ENCODE results near the gene CREB5. TPM values are rescaled to one million over a fixed set of nuclear protein-coding genes. Genes with fewer than 3 reads are reported as not detected.
A peak's percentile ranks its signal among the peaks of the same experiment; 100 is the strongest.

The CREB5 gene
- total RNA-seq, 6 donors from 2014 or later: 8.3 to 34.6 (median 15.3) TPM

DNA sequence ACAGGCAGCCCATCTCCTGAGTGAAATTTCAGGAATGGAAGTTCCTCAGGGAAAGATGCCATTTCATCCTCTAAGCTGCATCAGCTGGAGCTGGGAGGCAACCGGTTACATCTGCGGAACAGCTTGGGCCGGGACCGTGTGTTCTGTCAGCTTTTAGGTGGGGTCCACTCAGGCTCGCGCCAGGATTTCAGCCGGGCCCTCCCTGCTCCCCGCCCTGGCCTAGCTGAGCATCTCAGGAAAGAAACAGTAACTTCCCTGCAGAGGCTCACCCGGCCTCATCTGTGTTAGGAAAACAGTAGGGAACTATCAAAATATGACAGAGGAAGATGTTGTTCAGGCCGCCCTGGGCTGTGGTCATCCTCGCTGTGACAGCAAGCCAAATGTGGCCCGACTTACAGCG is 435.4 kb downstream of the CREB5 start:
- Histone ChIP-seq H3K36me3 (no peaks in the 10 kb centered on the region), H3K9me3 (no peaks in the 10 kb centered on the region), H3K4me3 (no peak overlapping the region), H3K27ac (no peak overlapping the region), H3K4me1 (no peaks in the 10 kb centered on the region), H3K27me3 (peaks cover 0 to 2% (median 0%) of the 10 kb centered on the region in 4 donors)
- TF ChIP-seq CTCF (IDR thresholded peaks at IDR 0.05) (no peak), EP300 (IDR thresholded peaks at IDR 0.05) (no peak), POLR2AphosphoS5 (IDR thresholded peaks at IDR 0.05) (no peak), POLR2A (IDR thresholded peaks at IDR 0.05) (no peak)
- WGBS, 2 donors: 93 to 94% methylated on average over 3 to 13 of the region's 13 CpGs
- DNase-seq (peak in 1 of 2 donors; percentile 43), ATAC-seq (ENCODE audit: low FRiP score in 2 of 2) (peak in 1 of 2 donors; percentile 96)

GRCh38 chr7:28848906-28849305 is 436.6 kb downstream of the CREB5 start:
- TF ChIP-seq EP300 (IDR thresholded peaks at IDR 0.05) (no peak), POLR2AphosphoS5 (IDR thresholded peaks at IDR 0.05) (no peak), POLR2A (IDR thresholded peaks at IDR 0.05) (no peak), CTCF (IDR thresholded peaks at IDR 0.05) (no peak)
- WGBS, 2 donors: 91 to 92% methylated on average over 15 of the region's 15 CpGs
- H3K9me3 ChIP-seq: no peaks in the 10 kb centered on the region
- peaks cover 0 to 6% (median 0%) of the 10 kb centered on the region in 4 donors for H3K27me3 ChIP-seq
- DNase-seq: no peak
- no peak overlapping the region for H3K27ac ChIP-seq
- ATAC-seq (ENCODE audit: low FRiP score in 2 of 2): no peak
- no peak overlapping the region for H3K4me3 ChIP-seq
- H3K4me1 ChIP-seq: peaks cover 4 to 6% (median 5%) of the 10 kb centered on the region in 4 donors
- H3K36me3 ChIP-seq: no peaks in the 10 kb centered on the region

- ATAC-seq (ENCODE audit: low FRiP score in 2 of 2) (no peak), DNase-seq (no peak)
- TF ChIP-seq CTCF (IDR thresholded peaks at IDR 0.05): no peak
- TF ChIP-seq POLR2AphosphoS5 (IDR thresholded peaks at IDR 0.05): no peak
- no peak for TF ChIP-seq POLR2A (IDR thresholded peaks at IDR 0.05)
- TF ChIP-seq EP300 (IDR thresholded peaks at IDR 0.05): no peak
- Histone ChIP-seq H3K9me3 (no peaks in the 10 kb centered on the region), H3K4me3 (no peak overlapping the region), H3K27ac (no peak overlapping the region), H3K36me3 (no peaks in the 10 kb centered on the region), H3K4me1 (peaks cover 10 to 12% (median 11%) of the 10 kb centered on the region in 4 donors), H3K27me3 (peaks cover 0 to 7% (median 0%) of the 10 kb centered on the region in 4 donors)
These were observed 438.4 kb downstream of the CREB5 start for GRCh38 chr7:28850699-28851098.

- DNase-seq: no peak
- 43 to 49% methylated on average over 4 of the region's 4 CpGs for WGBS, 2 donors
- H3K36me3 ChIP-seq: no peaks in the 10 kb centered on the region
- no peak overlapping the region for H3K27ac ChIP-seq
- no peaks in the 10 kb centered on the region for H3K9me3 ChIP-seq
- TF ChIP-seq EP300 (IDR thresholded peaks at IDR 0.05): no peak
- no peak for TF ChIP-seq POLR2AphosphoS5 (IDR thresholded peaks at IDR 0.05)
- TF ChIP-seq CTCF (IDR thresholded peaks at IDR 0.05): no peak
- TF ChIP-seq POLR2A (IDR thresholded peaks at IDR 0.05): no peak
- no peak for ATAC-seq (ENCODE audit: low FRiP score in 2 of 2)
- H3K4me1 ChIP-seq: peaks cover 10 to 12% (median 11%) of the 10 kb centered on the region in 4 donors
- H3K4me3 ChIP-seq: no peak overlapping the region
- peaks cover 0 to 7% (median 0%) of the 10 kb centered on the region in 4 donors for H3K27me3 ChIP-seq
These were observed 440.8 kb downstream of the CREB5 start for GRCh38 chr7:28853150-28853549.
